Esophagus squamous epithelium (tissue), 4 donors: Measurements from ENCODE around the gene ABAT.

ENCODE experiments used
- CTCF ChIP-seq, 6 experiments: fragments of 450-650 bp in 4 of 6; fragments of 200-600 bp in 2 of 6; sonication (generic) in 2 of 6; IDR thresholded peaks; one replicate each; pipeline ENCODE4 v1.5.1; 2016 to 2019; ENCODE audit warnings: antibody characterized with exemption in 6 of 6, mild to moderate bottlenecking in 4 of 6, moderate library complexity in 4 of 6
- POLR2A ChIP-seq, 4 donors: fragments of 450-650 bp; IDR thresholded peaks; one replicate each; pipeline ENCODE4 v1.6.1; 2017; ENCODE audit warnings: antibody characterized with exemption in 4 of 4, mild to moderate bottlenecking in 4 of 4, moderate library complexity in 3 of 4

GRCh38 chr16:8816967-8817655, 142.7 kb downstream of the ABAT start:
- TF ChIP-seq CTCF (IDR thresholded peaks at IDR 0.05): no peak
- TF ChIP-seq POLR2A (IDR thresholded peaks at IDR 0.05): no peak
